Ascending aorta (tissue), 2 donors: ENCODE data around the gene ADARB1. TPM values are rescaled to one million over a fixed set of nuclear protein-coding genes. Genes with fewer than 3 reads are reported as not detected.

Experiments
- DNase-seq, 2 donors: peaks; one replicate each; pipeline ENCODE4 v3.0.0-alpha.2; 2019; ENCODE audit warnings: low spot score in 2 of 2
- H3K27ac ChIP-seq, 2 donors: fragments of 200-600 bp; sonication (generic); one replicate each; pipeline ENCODE4 v1.5.1; 2016 to 2017; ENCODE audit warnings: mild to moderate bottlenecking in 1 of 2
- H3K27me3 ChIP-seq: fragments of 200-600 bp; sonication (generic); one replicate; pipeline ENCODE4 v1.5.1; 2017
- H3K36me3 ChIP-seq, 2 donors: fragments of 200-600 bp; sonication (generic); one replicate each; pipeline ENCODE4 v1.5.1; 2016
- H3K4me1 ChIP-seq, 2 donors: fragments of 200-600 bp; sonication (generic); one replicate each; pipeline ENCODE4 v1.5.1; 2016 to 2017; ENCODE audit warnings: mild to moderate bottlenecking in 1 of 2
- H3K4me3 ChIP-seq, 2 donors: fragments of 200-600 bp; sonication (generic); one replicate each; pipeline ENCODE4 v1.5.1; 2016 to 2017; ENCODE audit warnings: mild to moderate bottlenecking in 1 of 2
- H3K9me3 ChIP-seq, 2 donors: fragments of 200-600 bp; sonication (generic); one replicate each; pipeline ENCODE4 v1.5.1; 2016
- CTCF ChIP-seq, 3 experiments: fragments of 200-600 bp in 2 of 3; fragments of 450-650 bp in 1 of 3; sonication (generic) in 2 of 3; IDR thresholded peaks; one replicate each; pipeline ENCODE4 v1.5.1; 2016 to 2019; ENCODE audit warnings: antibody characterized with exemption in 3 of 3, mild to moderate bottlenecking in 1 of 3, moderate library complexity in 1 of 3
- intact Hi-C: fragments of 100-400 bp; cut with DNase I; formaldehyde crosslinking; loops from one replicate; pipeline ENCODE4 v1.15.1; 2023
- total RNA-seq: library from RNA; depleted of rRNA; stranded (reverse); fragments of >200 nt; gene quantifications from one replicate; pipeline ENCODE4 v1.1.0, GENCODE V29; 2016

Gene ADARB1
- total RNA-seq, 1 donor from 2014 or later, result 82.9 TPM

GRCh38 chr21:45041984-45042663, 32.3 kb upstream of the ADARB1 start:
- TF ChIP-seq CTCF (IDR thresholded peaks at IDR 0.05), result no peak
- no peak overlapping the region for H3K4me3 ChIP-seq
- intact Hi-C loops, result no loop called here

GRCh38 chr21:45042664-45043161, 31.7 kb upstream of the ADARB1 start:
- no peak for TF ChIP-seq CTCF (IDR thresholded peaks at IDR 0.05)
- DNase-seq, result peak; percentile 7 to 62
- Histone ChIP-seq H3K36me3 (no peaks in the 10 kb centered on the region), H3K27ac (no peak overlapping the region), H3K4me3 (no peak overlapping the region), H3K9me3 (peaks cover 0 to 8% of the 10 kb centered on the region in 2 donors), H3K27me3 (no peaks in the 10 kb centered on the region), H3K4me1 (peaks cover 8 to 24% of the 10 kb centered on the region in 2 donors)
- intact Hi-C loops, result no loop called here

More at GRCh38 chr21:45041984-45042663, 32.3 kb upstream of the ADARB1 start:
- peak in 1 of 2 donors; percentile 43 for DNase-seq
- Histone ChIP-seq H3K9me3 (peaks cover 0 to 6% of the 10 kb centered on the region in 2 donors), H3K4me1 (peaks cover 8 to 22% of the 10 kb centered on the region in 2 donors), H3K27ac (peak overlapping the region; percentile 17 to 44), H3K36me3 (no peaks in the 10 kb centered on the region), H3K27me3 (no peaks in the 10 kb centered on the region)

- no peaks in the 10 kb centered on the region for H3K36me3 ChIP-seq
- H3K4me3 ChIP-seq, result no peak overlapping the region
- H3K4me1 ChIP-seq, result peaks cover 8 to 33% of the 10 kb centered on the region in 2 donors
- H3K27ac ChIP-seq, result no peak overlapping the region
- no peaks in the 10 kb centered on the region for H3K27me3 ChIP-seq
- peak; percentile 7 to 55 for DNase-seq
- TF ChIP-seq CTCF (IDR thresholded peaks at IDR 0.05), result no peak
- intact Hi-C loops, result no loop called here
- H3K9me3 ChIP-seq, result peaks cover 0 to 8% of the 10 kb centered on the region in 2 donors
Measured at GRCh38 chr21:45043541-45044020, 30.8 kb upstream of the ADARB1 start.

GRCh38 chr21:45045481-45045880, 28.9 kb upstream of the ADARB1 start:
- no peak for DNase-seq

GRCh38 chr21:45047257-45047656, 27.1 kb upstream of the ADARB1 start:
- no peaks in the 10 kb centered on the region for H3K36me3 ChIP-seq
- no peak overlapping the region for H3K4me3 ChIP-seq
- no peak for DNase-seq
- H3K4me1 ChIP-seq, result peaks cover 19 to 40% of the 10 kb centered on the region in 2 donors
- peak overlapping the region; percentile 98 to 99 for H3K27ac ChIP-seq
- H3K27me3 ChIP-seq, result no peaks in the 10 kb centered on the region
- intact Hi-C loops, result no loop called here
- no peak for TF ChIP-seq CTCF (IDR thresholded peaks at IDR 0.05)
- peaks cover 0 to 8% of the 10 kb centered on the region in 2 donors for H3K9me3 ChIP-seq

More at GRCh38 chr21:45045481-45045880, 28.9 kb upstream of the ADARB1 start:
- Histone ChIP-seq H3K4me3 (no peak overlapping the region), H3K36me3 (no peaks in the 10 kb centered on the region), H3K27me3 (no peaks in the 10 kb centered on the region), H3K4me1 (peaks cover 16 to 38% of the 10 kb centered on the region in 2 donors), H3K9me3 (peaks cover 0 to 8% of the 10 kb centered on the region in 2 donors), H3K27ac (peak overlapping the region in 1 of 2 donors; percentile 99)
- TF ChIP-seq CTCF (IDR thresholded peaks at IDR 0.05), result no peak
- intact Hi-C loops, result no loop called here
